Activated T-cell treated with anti-CD3 and anti-CD28 coated beads, Interleukin-2, amount 50 U/mL, for 48 hours (primary cell): Measurements from ENCODE around the gene CCN5.
"Not testable (repeated sequence)": the region's sequence is repeated elsewhere in the genome, so short reads cannot be mapped to it uniquely, and the experiment has no call there.

Experiments used
- DNase-seq, 2 experiments: peaks; one replicate each; pipeline ENCODE4 v3.0.0-alpha.2; 2020

CCN5 gene, protein sequence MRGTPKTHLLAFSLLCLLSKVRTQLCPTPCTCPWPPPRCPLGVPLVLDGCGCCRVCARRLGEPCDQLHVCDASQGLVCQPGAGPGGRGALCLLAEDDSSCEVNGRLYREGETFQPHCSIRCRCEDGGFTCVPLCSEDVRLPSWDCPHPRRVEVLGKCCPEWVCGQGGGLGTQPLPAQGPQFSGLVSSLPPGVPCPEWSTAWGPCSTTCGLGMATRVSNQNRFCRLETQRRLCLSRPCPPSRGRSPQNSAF

GRCh38 chr20:44714701-44715498 is at the start of gene CCN5:
Gene CCN5 (plus strand): TSS chr20:44715369. CDS start chr20:44715391, 22 bp downstream.
- no peak for DNase-seq

GRCh38 chr20:44666066-44666465 is 49.1 kb upstream of the CCN5 start:
- DNase-seq: no peak

- not testable (repeated sequence) for DNase-seq
Measured at GRCh38 chr20:44670851-44671250, 44.3 kb upstream of the CCN5 start.

- peak; percentile 72 to 78 for DNase-seq
Measured at GRCh38 chr20:44671541-44671940, 43.6 kb upstream of the CCN5 start.

- DNase-seq: not testable (repeated sequence)
Measured at GRCh38 chr20:44672318-44672902, 42.8 kb upstream of the CCN5 start.

DNA sequence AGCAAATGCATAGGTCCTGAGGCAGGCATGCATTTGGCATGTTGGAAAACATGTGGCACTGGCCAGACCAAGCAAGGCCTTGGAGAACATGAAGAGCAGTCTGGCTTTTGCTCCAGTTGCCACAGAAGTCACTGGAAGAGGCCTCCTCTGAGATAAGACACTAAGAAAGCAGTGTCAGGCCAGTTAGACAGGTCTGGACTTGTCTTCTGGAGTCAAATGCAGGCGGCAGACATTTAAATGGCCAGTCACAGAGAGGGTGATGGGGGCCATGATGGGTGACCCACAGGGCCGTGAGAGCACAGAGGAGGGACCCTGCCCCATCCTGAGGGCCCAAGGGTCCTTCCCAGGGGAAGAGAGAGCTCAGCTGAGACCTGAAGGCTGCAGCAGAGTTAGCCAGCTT is 36.9 kb upstream of the CCN5 start:
- DNase-seq: no peak

DNA sequence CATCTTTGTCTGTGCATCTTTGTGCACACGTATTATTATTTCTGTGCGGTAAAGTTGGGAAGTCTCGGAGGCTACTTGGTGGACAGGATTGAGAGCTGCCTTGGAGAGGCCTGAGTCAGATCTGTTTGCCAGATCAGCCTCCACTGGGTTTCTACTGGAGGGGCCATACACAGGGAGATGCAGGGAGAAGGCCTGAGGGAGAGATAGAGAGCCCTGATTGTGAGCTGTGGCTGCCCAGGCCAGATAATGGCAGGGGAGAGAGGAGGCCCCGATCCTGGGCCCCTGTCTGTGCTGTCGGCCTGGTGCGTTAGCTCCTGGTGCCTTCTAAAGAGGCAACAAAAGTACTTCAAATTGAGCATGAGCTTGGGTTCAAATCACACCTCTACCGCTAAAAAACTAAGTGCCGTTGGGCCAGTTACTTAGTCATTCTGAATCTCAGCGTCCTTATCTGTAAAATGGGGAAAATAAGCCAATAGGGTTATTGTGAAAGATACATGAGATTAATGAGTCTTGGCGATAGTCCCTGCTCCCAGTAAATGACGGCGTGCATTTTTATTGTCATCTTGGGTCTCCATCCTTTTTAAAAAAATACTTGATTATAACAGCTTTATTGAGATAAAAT is 36.1 kb upstream of the CCN5 start:
- DNase-seq: no peak

GRCh38 chr20:44681796-44682566 is 33.2 kb upstream of the CCN5 start:
- DNase-seq: no peak

- peak; percentile 68 to 74 for DNase-seq
Measured at GRCh38 chr20:44683263-44684046, 31.7 kb upstream of the CCN5 start.

DNA sequence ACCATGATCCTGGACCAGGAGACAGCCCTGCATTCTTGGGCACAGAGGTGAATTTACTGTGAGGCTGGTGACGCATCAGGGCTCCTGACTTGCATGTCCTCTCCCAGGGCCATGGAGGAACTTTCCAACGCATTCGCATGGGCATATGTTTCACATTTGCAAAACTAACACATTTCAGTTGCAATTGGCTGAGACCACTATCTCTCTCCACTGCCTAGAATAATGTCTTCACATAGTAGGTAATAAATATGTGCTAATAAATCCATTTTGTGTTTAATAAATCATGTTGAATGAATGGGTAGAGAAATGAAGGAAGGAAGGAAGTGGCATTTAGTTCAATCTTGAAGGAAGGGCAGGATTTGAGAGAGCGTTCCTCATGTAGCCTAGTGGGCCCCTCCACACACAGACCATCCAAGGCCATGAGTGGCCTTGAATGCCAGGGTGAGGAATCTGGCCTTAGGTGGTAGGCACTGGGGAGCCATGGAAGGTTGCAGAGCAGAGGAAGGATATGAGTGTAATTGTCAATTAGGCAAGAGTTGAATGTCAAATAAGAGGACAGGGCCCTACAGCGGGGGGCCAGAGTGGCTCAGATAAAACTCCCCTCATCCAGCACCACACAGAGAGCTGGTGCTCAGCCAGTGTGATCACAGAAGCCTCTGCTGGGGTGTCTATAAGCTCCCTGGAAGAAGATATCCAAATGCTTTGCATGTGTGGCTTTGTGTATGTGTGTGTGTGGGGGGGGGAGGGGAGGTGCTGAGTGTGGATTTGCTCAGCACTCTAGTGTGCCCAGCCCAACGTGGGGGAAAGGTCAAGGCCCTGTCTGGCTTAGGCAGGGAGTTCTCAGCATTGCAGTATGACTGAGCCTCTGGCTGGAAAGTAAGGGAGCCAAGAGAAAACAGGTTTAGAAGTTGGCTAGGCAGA is 30.9 kb upstream of the CCN5 start:
- no peak for DNase-seq

GRCh38 chr20:44686934-44687333 is 28.2 kb upstream of the CCN5 start:
- no peak for DNase-seq

DNA sequence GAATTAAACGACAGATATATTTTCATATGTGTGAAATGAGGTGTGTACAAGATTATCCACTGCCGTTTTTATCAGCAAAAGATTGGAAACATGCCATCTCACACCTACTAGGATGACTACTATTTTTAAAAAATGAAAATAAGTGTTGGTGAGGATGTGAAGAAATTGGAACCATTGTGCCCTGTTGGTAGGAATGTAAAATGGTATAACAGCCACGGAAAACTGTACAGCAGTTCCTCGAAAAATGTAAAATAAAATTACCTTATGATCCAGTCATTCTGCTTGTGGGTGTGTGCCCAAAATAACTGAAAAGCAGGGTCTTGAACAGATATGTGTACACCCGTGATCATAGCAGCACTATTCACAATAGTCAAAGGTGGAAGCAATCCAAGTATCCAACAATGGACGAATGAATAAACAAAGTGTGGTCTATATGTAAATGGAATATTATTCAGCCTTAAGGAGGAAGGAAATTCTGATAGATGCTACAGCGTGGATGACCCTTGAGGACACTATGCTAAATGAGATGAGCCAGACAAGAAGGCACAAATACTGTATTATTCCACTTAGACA is 27.0 kb upstream of the CCN5 start:
- DNase-seq: no peak

GRCh38 chr20:44689809-44690208 is 25.4 kb upstream of the CCN5 start:
- DNase-seq: no peak

- no peak for DNase-seq
Measured at GRCh38 chr20:44690781-44691423, 24.3 kb upstream of the CCN5 start.

DNA sequence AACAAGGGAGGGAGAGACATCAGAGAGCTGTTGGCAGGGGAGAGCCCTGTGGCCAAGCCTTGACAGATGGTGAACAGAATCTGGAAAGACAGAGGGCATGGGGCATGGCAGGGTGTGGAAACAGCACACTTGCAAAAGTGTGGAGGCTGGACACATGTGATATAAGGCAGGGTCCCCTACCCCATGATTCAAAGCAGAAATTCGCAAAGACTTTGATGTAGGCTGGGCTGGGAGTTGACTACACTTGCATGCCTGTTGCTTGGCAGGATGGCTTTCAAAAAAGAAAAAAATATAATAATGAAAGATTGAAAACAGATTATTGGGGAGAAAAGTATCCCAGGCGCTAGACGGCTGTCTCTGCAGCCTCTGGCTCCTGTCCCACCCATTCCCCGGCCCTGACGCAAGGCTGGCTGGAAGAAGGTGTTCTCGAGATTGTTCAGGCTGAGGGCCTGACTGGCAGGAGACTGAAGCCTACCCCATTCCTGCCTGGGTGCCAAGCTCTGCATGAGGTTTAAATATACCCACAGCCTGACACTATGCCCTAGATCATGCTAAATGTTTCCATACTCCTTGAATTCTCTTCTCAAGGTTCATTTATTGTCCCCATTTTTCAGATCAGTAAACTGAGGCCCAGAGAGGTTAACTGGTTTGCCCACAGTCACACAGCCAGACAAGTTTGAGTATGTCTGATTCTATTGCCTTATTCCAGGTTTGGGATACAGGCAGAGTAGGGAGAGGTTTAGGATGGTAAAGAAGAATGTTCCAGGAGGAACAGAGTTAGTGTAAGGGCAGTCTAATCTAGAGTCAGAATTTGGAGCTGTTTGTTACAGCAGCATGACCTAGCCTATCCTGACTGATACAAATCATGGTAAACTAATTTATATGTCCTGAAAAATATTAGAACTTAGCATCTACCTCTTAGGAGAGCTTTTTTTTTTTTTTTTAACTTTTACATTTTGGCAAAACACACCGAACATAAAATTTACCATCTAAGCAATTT is 23.4 kb upstream of the CCN5 start:
- DNase-seq: no peak

DNA sequence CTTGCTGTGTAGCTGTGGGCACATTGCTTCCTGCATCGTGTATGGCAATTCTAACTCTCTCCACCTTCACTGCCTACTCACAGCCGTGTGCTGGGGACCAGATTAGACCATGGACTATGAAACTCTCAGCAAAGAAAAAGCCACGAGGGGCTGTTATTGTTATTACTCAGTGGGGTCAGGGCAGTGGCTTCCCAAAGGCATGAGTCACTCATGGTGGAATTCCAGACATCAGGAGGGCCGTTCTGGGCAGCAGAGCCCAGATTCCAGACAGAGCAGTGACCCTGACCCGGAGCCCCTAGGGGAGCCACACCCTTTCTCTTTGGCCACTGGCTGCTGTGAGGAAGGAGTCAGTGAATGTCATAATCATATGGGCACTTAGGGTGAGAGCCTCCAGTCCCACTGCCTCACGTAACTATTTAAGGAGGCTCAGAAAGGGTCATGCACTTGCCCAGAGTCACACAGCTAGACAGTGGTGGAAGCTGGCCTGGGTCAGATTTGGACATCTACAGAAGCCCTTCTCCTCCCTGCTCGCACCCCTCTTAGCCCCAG is 22.2 kb upstream of the CCN5 start:
- no peak for DNase-seq

- DNase-seq: no peak
Measured at GRCh38 chr20:44693627-44694026, 21.5 kb upstream of the CCN5 start.

DNA sequence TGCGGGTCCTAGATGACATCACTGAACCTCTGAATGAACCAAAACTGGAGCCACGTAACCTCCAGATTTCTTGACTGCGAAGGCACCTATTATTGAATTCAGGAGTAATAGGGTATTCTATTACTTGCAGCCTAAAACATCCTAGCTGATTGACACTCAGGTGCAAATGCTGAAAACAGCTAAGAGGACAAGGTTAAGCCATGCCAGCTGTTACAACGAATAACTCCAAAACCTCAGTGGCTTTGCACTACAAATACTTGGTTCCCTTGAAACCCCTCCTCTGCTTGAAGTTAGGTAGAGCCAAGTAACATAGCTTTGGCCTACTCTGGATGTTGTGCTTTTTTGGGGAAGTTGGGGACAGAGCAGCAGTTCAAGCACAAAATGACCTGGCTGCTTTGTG is 21.0 kb upstream of the CCN5 start:
- no peak for DNase-seq
